ENCODE data around the gene SERPINC1. TPM values are rescaled to one million over a fixed set of nuclear protein-coding genes. Genes with fewer than 3 reads are reported as not detected.

SERPINC1 gene
- total and polyA plus RNA-seq, 9 of the 15 experiments (the other 6 are each of a cell fraction or from before 2014, with no cell fraction given), result 0.07 to 1.2 (median 0.50) TPM

GRCh38 chr1:173864179-173864867 lies 52.8 kb downstream of the SERPINC1 start:
- Histone ChIP-seq H3K9me1 (ENCODE audit: control insufficient read depth, insufficient read depth, low read length) (peaks cover 2% of the 10 kb centered on the region), H3K4me2 (ENCODE audit: insufficient read depth, low read length) (peak overlapping the region; percentile 100), H4K20me1 (replicated peaks; ENCODE audit: control insufficient read depth, insufficient read depth, low read length) (peaks cover 47% of the 10 kb centered on the region), H3K4me1 (replicated peaks in 1 of 2; ENCODE audit: control insufficient read depth in 2 of 2, insufficient read depth in 2 of 2, low read length in 2 of 2) (peaks cover under 1 to 11% of the 10 kb centered on the region in 2 experiments; a peak in 3 of 5 replicates), H3K27me3 (ENCODE audit: control insufficient read depth in 2 of 2, insufficient read depth in 2 of 2, low read length in 2 of 2) (no peaks in the 10 kb centered on the region; a peak in 1 of 5 replicates), H3K79me2 (ENCODE audit: control insufficient read depth, insufficient read depth, low read length) (peaks cover 54% of the 10 kb centered on the region), H2AFZ (ENCODE audit: low read depth, low read length) (no peak overlapping the region), H3K9me3 (replicated peaks; ENCODE audit: control insufficient read depth, insufficient read depth, low read depth, low read length) (no peaks in the 10 kb centered on the region), H3K36me3 (ENCODE audit: control insufficient read depth, insufficient read depth, low read length) (peaks cover 60% of the 10 kb centered on the region), H3K9ac (ENCODE audit: insufficient read depth in 1 of 2, low read depth in 2 of 2, low read length in 2 of 2) (peak overlapping the region; percentile 89 to 97), H3K4me3 (peak overlapping the region; percentile 86), H3K27ac (ENCODE audit: extremely low read depth, low read depth, low read length) (peak overlapping the region; percentile 95)
- no TSS peak for BruUV-seq (replicated peaks)
- POLR2A ChIA-PET, result interaction anchor here (0.7 to 9.7 kb wide), 6 partner anchors 11 to 53 kb away, joined by 3 to 183 read pairs (median 4); partner anchors contain the start of genes DARS2 and SERPINC1
- 24% methylated on average over 5 of the region's 5 CpGs for WGBS (ENCODE audit: insufficient coverage, low coverage, missing lambda C conversion rate)
- FAIRE-seq (no peak), DNase-seq (ENCODE audit: extremely low read depth in 1 of 4, low spot score in 3 of 4) (peak in 1 of 4 experiments; percentile 25), ATAC-seq (no peak)
- intact Hi-C loops (cut with micrococcal nuclease) (no loop called here), in situ Hi-C loops (cut with MboI) (no loop called here)
- CTCF ChIA-PET (ENCODE audit: low intra/inter-chr PET ratio), result no interaction called here
- no peak for TF ChIP-seq ZNF507 (tag; conservative IDR thresholded peaks at IDR 0.05)
- TF ChIP-seq ARHGAP35 (IDR thresholded peaks at IDR 0.05; ENCODE audit: partially characterized antibody), result no peak
- TF ChIP-seq YY1 (IDR thresholded peaks at IDR 0.05; ENCODE audit: borderline replicate concordance in 1 of 3, control insufficient read depth in 1 of 3, extremely low read depth in 1 of 3, insufficient read depth in 3 of 3, insufficient read length in 1 of 3, insufficient replicate concordance in 2 of 3, low read depth in 1 of 3, low read length in 2 of 3), result no peak
- TF ChIP-seq GMEB1 (CRISPR knock-in tag; IDR thresholded peaks at IDR 0.05), result no peak
- peak; percentile 24 for TF ChIP-seq ASH1L (IDR thresholded peaks at IDR 0.05; ENCODE audit: borderline replicate concordance, low read depth, partially characterized antibody)
- TF ChIP-seq ZNF3 (CRISPR knock-in tag; IDR thresholded peaks at IDR 0.05), result no peak
- TF ChIP-seq ZNF717 (CRISPR knock-in tag; IDR thresholded peaks at IDR 0.05), result no peak
- peak; percentile 64 for TF ChIP-seq ZNF316 (IDR thresholded peaks at IDR 0.05)
- no peak for TF ChIP-seq ATF1 (CRISPR knock-in tag; IDR thresholded peaks at IDR 0.05)
- TF ChIP-seq ATF1 (tag; IDR thresholded peaks at IDR 0.05), result no peak; the same call in 1 of the 2 replicates
- TF ChIP-seq SP2 (IDR thresholded peaks at IDR 0.05; ENCODE audit: extremely low read depth, low read depth, low read length, poor library complexity, severe bottlenecking), result no peak
- TF ChIP-seq RBM22 (IDR thresholded peaks at IDR 0.05; ENCODE audit: low read depth, low read length, poor library complexity, severe bottlenecking), result no peak
- no peak for TF ChIP-seq RBM14 (IDR thresholded peaks at IDR 0.05; ENCODE audit: borderline replicate concordance, insufficient read depth, low read depth, low read length)
- no peak for TF ChIP-seq PCBP1 (IDR thresholded peaks at IDR 0.05; ENCODE audit: low read depth, low read length, poor library complexity, severe bottlenecking)
- 0 out of 2 replicates have a peak, but pooled peaks have one; percentile 22 for TF ChIP-seq TRIM28 (IDR thresholded peaks at IDR 0.05)
- TF ChIP-seq FIP1L1 (IDR thresholded peaks at IDR 0.05; ENCODE audit: low read depth, low read length, poor library complexity, severe bottlenecking), result no peak
- no peak for TF ChIP-seq PHB (CRISPR knock-in tag; IDR thresholded peaks at IDR 0.05)
- TF ChIP-seq ZBTB12 (CRISPR knock-in tag; IDR thresholded peaks at IDR 0.05), result no peak
- TF ChIP-seq CAMTA2 (CRISPR knock-in tag; conservative IDR thresholded peaks at IDR 0.05), result no peak
- no peak for TF ChIP-seq CEBPG (CRISPR knock-in tag; IDR thresholded peaks at IDR 0.05)
- TF ChIP-seq CEBPG (tag; conservative IDR thresholded peaks at IDR 0.05 in 1 of 2, IDR thresholded peaks at IDR 0.05 in 1 of 2), result peak in 1 of 2 experiments; percentile 7; a peak in 1 of 4 replicates

Data from K562 (cell line).